SK-N-SH treated with all-trans-retinoic acid at 6 μM for 48 hours (cell line): ENCODE measurements around the gene PLA2G2A.

Experiments used
- ATAC-seq: fragments of 200-7000 bp; cut with Tn5 transposase; 3 replicates; pipeline ENCODE4 v1.9.1; 2020; ENCODE audit warnings: mild to moderate bottlenecking, moderate library complexity
- ARNTL ChIP-seq: fragments of 450-650 bp; formaldehyde crosslinking; IDR thresholded peaks from 2 replicates; pipeline ENCODE4 v1.5.0; 2020; ENCODE audit warnings: low read depth, mild to moderate bottlenecking, moderate library complexity, borderline replicate concordance
- BACH2 ChIP-seq: fragments of 250-450 bp; sonication (Bioruptor Pico); IDR thresholded peaks from 2 replicates; pipeline ENCODE4 v1.9.0; 2021; ENCODE audit warnings: mild to moderate bottlenecking, borderline replicate concordance
- CREB5 ChIP-seq: fragments of 250-450 bp; sonication (Bioruptor Pico); IDR thresholded peaks from 2 replicates; pipeline ENCODE4 v1.5.1; 2020; ENCODE audit warnings: low read depth, mild to moderate bottlenecking, moderate library complexity
- CSDC2 ChIP-seq: fragments of 250-450 bp; sonication (Bioruptor Pico); IDR thresholded peaks from 2 replicates; pipeline ENCODE4 v1.5.0; 2020; ENCODE audit warnings: mild to moderate bottlenecking, moderate library complexity
- CSRNP3 ChIP-seq: fragments of 250-450 bp; sonication (Bioruptor Pico); IDR thresholded peaks from 2 replicates; pipeline ENCODE4 v1.5.1; 2021; ENCODE audit warnings: mild to moderate bottlenecking, moderate library complexity
- ESRRG ChIP-seq: fragments of 250-450 bp; sonication (Bioruptor Pico); IDR thresholded peaks from 2 replicates; pipeline ENCODE4 v1.6.1; 2021; ENCODE audit warnings: mild to moderate bottlenecking
- ISL1 ChIP-seq: fragments of 250-450 bp; sonication (Bioruptor Pico); IDR thresholded peaks from 2 replicates; pipeline ENCODE4 v2.1.2; 2022; ENCODE audit warnings: mild to moderate bottlenecking, moderate library complexity
- OSR1 ChIP-seq: fragments of 250-450 bp; sonication (Bioruptor Pico); IDR thresholded peaks from 2 replicates; pipeline ENCODE4 v1.8.0; 2022; ENCODE audit warnings: moderate library complexity, mild to moderate bottlenecking, inconsistent platforms
- PATZ1 ChIP-seq: fragments of 250-450 bp; sonication (Bioruptor Pico); IDR thresholded peaks from 2 replicates; pipeline ENCODE4 v1.8.0; 2020; ENCODE audit warnings: mild to moderate bottlenecking, moderate library complexity, borderline replicate concordance
- POU6F1 ChIP-seq: fragments of 250-450 bp; sonication (Bioruptor Pico); IDR thresholded peaks from 2 replicates; pipeline ENCODE4 v1.8.0; 2021; ENCODE audit warnings: low read depth, mild to moderate bottlenecking, moderate library complexity, borderline replicate concordance
- PPARA ChIP-seq: fragments of 250-450 bp; sonication (Bioruptor Pico); IDR thresholded peaks from 2 replicates; pipeline ENCODE4 v1.5.0; 2020; ENCODE audit warnings: mild to moderate bottlenecking, borderline replicate concordance
- SNAI2 ChIP-seq: fragments of 250-450 bp; sonication (Bioruptor Pico); IDR thresholded peaks from 2 replicates; pipeline ENCODE4 v1.5.0; 2020; ENCODE audit warnings: mild to moderate bottlenecking, moderate library complexity
- TCF4 ChIP-seq: fragments of 250-450 bp; sonication (Bioruptor Pico); IDR thresholded peaks from 2 replicates; pipeline ENCODE4 v1.8.0; 2021; ENCODE audit warnings: mild to moderate bottlenecking, moderate library complexity, borderline replicate concordance
- TOX ChIP-seq: fragments of 250-450 bp; sonication (Bioruptor Pico); IDR thresholded peaks from 2 replicates; pipeline ENCODE4 v1.8.0; 2021; ENCODE audit warnings: mild to moderate bottlenecking, moderate library complexity, borderline replicate concordance
- TSHZ2 ChIP-seq: fragments of 250-450 bp; sonication (Bioruptor Pico); IDR thresholded peaks from 2 replicates; pipeline ENCODE4 v1.5.0; 2020; ENCODE audit warnings: mild to moderate bottlenecking, moderate library complexity
- ZC3H10 ChIP-seq: fragments of 250-450 bp; sonication (Bioruptor Pico); IDR thresholded peaks from 2 replicates; pipeline ENCODE4 v1.5.1; 2021; ENCODE audit warnings: mild to moderate bottlenecking, moderate library complexity
- ZFP3 ChIP-seq: fragments of 250-450 bp; sonication (Bioruptor Pico); IDR thresholded peaks from 2 replicates; pipeline ENCODE4 v1.5.0; 2020; ENCODE audit warnings: mild to moderate bottlenecking, moderate library complexity
- ZFP30 ChIP-seq: fragments of 450-650 bp; formaldehyde crosslinking; IDR thresholded peaks from 2 replicates; pipeline ENCODE4 v1.5.0; 2022; ENCODE audit warnings: mild to moderate bottlenecking, moderate library complexity
- ZNF565 ChIP-seq: fragments of 450-650 bp; formaldehyde crosslinking; conservative IDR thresholded peaks from 2 replicates; pipeline ENCODE4 v1.5.0; 2020; ENCODE audit warnings: low read depth, mild to moderate bottlenecking, moderate library complexity
- ZNF70 ChIP-seq: fragments of 450-650 bp; formaldehyde crosslinking; IDR thresholded peaks from 2 replicates; pipeline ENCODE4 v1.5.0; 2020; ENCODE audit warnings: mild to moderate bottlenecking, moderate library complexity
- ZNF8 ChIP-seq: fragments of 450-650 bp; formaldehyde crosslinking; IDR thresholded peaks from 2 replicates; pipeline ENCODE4 v1.5.0; 2020; ENCODE audit warnings: mild to moderate bottlenecking, moderate library complexity

The PLA2G2A gene

GRCh38 chr1:19980314-19980713 is 896 bp upstream of the PLA2G2A start:
- ATAC-seq, result no peak
- TF ChIP-seq SNAI2 (CRISPR knock-in tag) (no peak), OSR1 (CRISPR knock-in tag) (no peak), ISL1 (no peak), TOX (no peak), CSDC2 (CRISPR knock-in tag) (no peak), ZFP3 (CRISPR knock-in tag) (no peak), ZFP30 (no peak), ZC3H10 (CRISPR knock-in tag) (no peak), ZNF565 (no peak), BACH2 (no peak), PPARA (no peak), ZNF8 (CRISPR knock-in tag) (no peak), PATZ1 (CRISPR knock-in tag) (no peak), TSHZ2 (CRISPR knock-in tag) (no peak), ZNF70 (CRISPR knock-in tag) (no peak), POU6F1 (CRISPR knock-in tag) (no peak), CSRNP3 (CRISPR knock-in tag) (no peak), CREB5 (CRISPR knock-in tag) (no peak), TCF4 (CRISPR knock-in tag) (no peak), ARNTL (CRISPR knock-in tag) (no peak)
- TF ChIP-seq, all 23 proteins: peak for 0

GRCh38 chr1:19978143-19978542 is 1.3 kb downstream of the PLA2G2A start:
- TF ChIP-seq ISL1, result no peak
- TF ChIP-seq ZFP3 (CRISPR knock-in tag), result no peak
- no peak for TF ChIP-seq SNAI2 (CRISPR knock-in tag)
- TF ChIP-seq ZFP30, result no peak
- no peak for TF ChIP-seq POU6F1 (CRISPR knock-in tag)
- no peak for TF ChIP-seq ZNF565
- no peak for TF ChIP-seq PATZ1 (CRISPR knock-in tag)
- no peak for TF ChIP-seq TOX
- no peak for TF ChIP-seq ESRRG (CRISPR knock-in tag)
- TF ChIP-seq ZNF70 (CRISPR knock-in tag), result no peak
- TF ChIP-seq PPARA, result no peak
- TF ChIP-seq TCF4 (CRISPR knock-in tag), result no peak
- TF ChIP-seq OSR1 (CRISPR knock-in tag), result no peak
- TF ChIP-seq ZNF8 (CRISPR knock-in tag), result no peak
- no peak for TF ChIP-seq BACH2
- TF ChIP-seq, all 23 proteins: peak for 0
- no peak for ATAC-seq
